HEK293 (cell line): ENCODE results near the gene NEU4.

Source experiments
- CTCF ChIP-seq: fragments of 450-650 bp; formaldehyde crosslinking; IDR thresholded peaks from 2 replicates; pipeline ENCODE4 v1.5.1; 2016; ENCODE audit warnings: missing biosample characterization, missing genetic modification characterization
- PRDM1 ChIP-seq: fragments of 450-650 bp; formaldehyde crosslinking; IDR thresholded peaks from 2 replicates; pipeline ENCODE4; 2016; ENCODE audit warnings: missing biosample characterization, missing genetic modification characterization
- REPIN1 ChIP-seq: fragments of 450-650 bp; formaldehyde crosslinking; IDR thresholded peaks from 2 replicates; pipeline ENCODE4 v1.5.1; 2017; ENCODE audit warnings: missing biosample characterization, missing genetic modification characterization, low read depth
- WT1 ChIP-seq: fragments of 450-650 bp; formaldehyde crosslinking; IDR thresholded peaks from 2 replicates; pipeline ENCODE4 v1.5.1; 2016; ENCODE audit warnings: missing biosample characterization, missing genetic modification characterization
- ZFP37 ChIP-seq: fragments of 450-650 bp; formaldehyde crosslinking; IDR thresholded peaks from 2 replicates; pipeline ENCODE4 v1.5.1; 2016; ENCODE audit warnings: missing biosample characterization, missing genetic modification characterization
- ZNF132 ChIP-seq: fragments of 450-650 bp; formaldehyde crosslinking; IDR thresholded peaks from 2 replicates; pipeline ENCODE4 v1.5.1; 2017; ENCODE audit warnings: missing biosample characterization, missing genetic modification characterization, borderline replicate concordance
- ZNF16 ChIP-seq: fragments of 450-650 bp; formaldehyde crosslinking; IDR thresholded peaks from 2 replicates; pipeline ENCODE4 v1.5.1; 2016; ENCODE audit warnings: low read depth, missing biosample characterization, missing genetic modification characterization
- ZNF311 ChIP-seq: fragments of 450-650 bp; formaldehyde crosslinking; IDR thresholded peaks from 2 replicates; pipeline ENCODE4 v1.5.1; 2017; ENCODE audit warnings: missing biosample characterization, missing genetic modification characterization, borderline replicate concordance
- ZNF792 ChIP-seq: fragments of 450-650 bp; formaldehyde crosslinking; IDR thresholded peaks from 2 replicates; pipeline ENCODE4 v1.5.1; 2016; ENCODE audit warnings: missing biosample characterization, missing genetic modification characterization
- ZNF830 ChIP-seq: fragments of 450-650 bp; IDR thresholded peaks from 2 replicates; pipeline ENCODE4 v1.5.0; 2018; ENCODE audit warnings: missing biosample characterization, missing genetic modification characterization, low read depth, mild to moderate bottlenecking, moderate library complexity

- TF ChIP-seq ZNF792 (tag by site-specific recombination) (no peak), CTCF (no peak), ZNF311 (tag by site-specific recombination) (no peak), ZNF132 (tag by site-specific recombination) (no peak), WT1 (tag by site-specific recombination) (no peak), REPIN1 (tag by site-specific recombination) (no peak), PRDM1 (tag by site-specific recombination) (no peak), ZNF16 (tag by site-specific recombination) (no peak), ZNF830 (tag by site-specific recombination) (no peak), ZFP37 (tag by site-specific recombination) (no peak)
Observed at GRCh38 chr2:241854342-241855244, 45.6 kb downstream of the NEU4 start.
